ENCODE measurements around the gene PATE1.
A peak's percentile ranks its signal among the peaks of the same experiment; 100 is the strongest.
"Not testable (repeated sequence)": the region's sequence is repeated elsewhere in the genome, so short reads cannot be mapped to it uniquely, and the experiment has no call there.

PATE1 gene

GRCh38 chr11:125745979-125746378 lies at the start of gene PATE1:
PATE1 (plus strand) TSS chr11:125746279; CDS start chr11:125746305, 26 bp downstream.
- no peak for DNase-seq (ENCODE audit: low read depth)

DNA sequence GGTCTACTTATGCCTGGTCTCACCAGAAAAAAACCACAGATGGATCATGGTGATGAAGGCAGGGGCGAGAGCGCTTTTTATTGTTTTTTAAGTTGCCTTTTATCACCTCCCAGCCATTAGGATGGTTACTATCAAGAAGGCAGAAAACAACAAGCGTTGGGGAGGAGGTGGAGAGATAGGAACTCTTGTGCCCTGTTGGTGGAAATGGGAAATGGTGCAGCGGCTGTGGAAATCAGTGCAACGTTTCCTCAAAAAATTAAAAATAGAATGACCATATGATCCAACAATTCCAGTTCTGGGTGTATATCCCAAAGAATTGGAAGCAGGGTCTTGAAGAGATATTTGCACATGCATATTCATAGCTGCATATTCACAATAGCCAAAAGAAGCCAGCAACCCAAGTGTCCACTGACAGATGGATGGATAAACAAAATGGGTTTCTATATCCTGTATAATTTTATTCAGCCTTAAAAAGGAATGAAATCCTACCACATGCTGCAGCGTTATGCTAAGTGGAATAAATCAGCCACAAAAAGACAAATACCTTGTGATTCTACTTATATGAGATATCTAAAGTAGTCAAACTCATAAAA lies 45.0 kb upstream of the PATE1 start:
- no peak for DNase-seq (ENCODE audit: low read depth)

DNA sequence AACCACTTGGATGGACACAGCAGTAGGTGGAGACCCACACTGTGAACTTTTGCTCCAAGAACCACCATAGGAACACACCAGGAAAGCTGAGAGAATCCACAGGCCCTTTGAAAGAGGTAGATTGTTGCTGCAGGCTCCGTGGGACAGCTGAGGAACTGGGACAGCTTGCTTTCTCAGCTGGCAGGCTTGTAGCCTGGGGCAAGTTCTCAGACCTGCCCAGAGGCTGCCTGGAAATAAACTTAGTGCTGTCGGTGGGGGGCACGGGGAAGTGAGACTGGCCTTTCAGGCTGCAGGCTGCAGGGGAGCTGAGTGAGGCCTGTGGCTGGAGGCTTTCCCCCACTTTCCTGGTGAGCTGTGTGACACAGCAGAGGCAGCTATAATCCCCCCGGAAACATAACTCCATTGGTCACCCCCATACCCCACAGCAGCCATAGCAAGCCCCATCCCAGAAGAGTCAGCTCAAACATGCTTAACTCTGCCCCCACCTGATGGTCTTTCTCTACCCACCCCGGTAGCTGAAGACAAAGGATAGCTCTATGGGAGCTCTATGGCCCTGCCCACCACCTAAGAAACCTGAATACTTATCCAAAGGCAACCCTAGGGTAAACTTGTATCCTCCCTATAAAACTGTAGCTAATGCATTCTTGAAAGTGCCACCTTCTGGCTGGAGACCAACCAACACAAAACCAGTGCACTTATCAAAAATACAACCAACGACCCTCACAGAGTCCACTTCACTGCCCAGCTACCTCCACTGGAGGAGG lies 44.0 kb upstream of the PATE1 start:
- no peak for DNase-seq (ENCODE audit: low read depth)

GRCh38 chr11:125704686-125705085 lies 41.4 kb upstream of the PATE1 start:
- DNase-seq (ENCODE audit: low read depth): not testable (repeated sequence)

DNA sequence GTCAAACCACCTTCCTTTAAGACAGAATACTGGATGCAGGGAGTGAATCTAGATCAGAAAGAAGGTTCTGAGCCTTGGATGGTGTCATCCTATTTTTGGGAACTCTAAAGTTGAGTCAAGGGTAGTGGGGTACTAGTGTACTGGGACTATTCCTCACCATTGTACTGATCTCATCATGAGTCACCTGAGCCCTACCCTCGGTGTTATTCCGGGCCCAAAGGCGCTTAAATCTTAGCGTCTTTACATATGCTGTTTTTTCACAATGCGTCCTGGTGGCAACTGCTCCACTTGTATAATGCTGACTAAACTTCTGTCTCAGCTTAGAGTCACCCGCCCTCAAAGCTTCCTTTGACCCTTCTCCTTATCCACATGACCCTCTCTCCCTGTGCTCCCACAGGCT lies 25.3 kb upstream of the PATE1 start:
- no peak for DNase-seq (ENCODE audit: low read depth)

DNA sequence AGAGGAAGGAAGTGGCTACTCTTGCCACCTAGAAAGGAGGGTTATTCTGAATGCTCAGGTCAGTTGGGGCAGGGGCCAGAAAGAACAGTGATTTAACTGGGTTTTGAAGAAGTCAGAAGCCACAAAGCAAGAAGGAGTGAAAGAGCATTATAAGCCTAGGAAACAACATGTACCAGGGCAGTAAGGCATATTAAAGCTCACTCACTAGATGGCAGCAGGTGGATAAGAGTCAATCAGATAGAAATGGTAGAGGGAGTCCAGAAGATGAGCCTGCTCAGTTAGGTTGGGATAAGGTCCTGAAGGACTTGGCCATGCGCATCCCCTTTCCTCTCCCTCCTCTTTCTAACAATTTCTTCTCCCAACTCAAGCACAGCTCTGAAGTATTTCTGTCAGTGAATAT lies 22.0 kb upstream of the PATE1 start:
- DNase-seq (ENCODE audit: low read depth): no peak

- DNase-seq (ENCODE audit: low read depth): no peak
Observed at GRCh38 chr11:125728969-125729368, 17.1 kb upstream of the PATE1 start.

DNA sequence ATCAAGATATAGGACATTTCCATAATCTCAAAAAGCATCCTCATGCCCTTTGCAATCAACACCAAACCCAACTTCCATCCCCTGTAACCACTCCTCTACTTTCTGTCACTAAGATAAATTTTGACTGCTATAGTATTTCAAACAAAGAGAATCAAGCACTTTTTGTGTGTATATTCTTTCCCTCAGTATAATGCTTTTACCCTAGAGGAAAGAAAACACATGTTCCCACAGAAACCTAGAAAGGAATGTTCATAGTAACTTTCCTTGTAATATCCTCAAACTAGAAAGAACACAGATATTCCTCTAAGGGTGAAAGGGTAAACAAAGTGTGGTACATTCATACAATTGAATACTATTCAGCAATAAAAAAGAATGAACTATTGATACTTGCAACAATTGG lies 5.5 kb upstream of the PATE1 start:
- no peak for DNase-seq (ENCODE audit: low read depth)

DNA sequence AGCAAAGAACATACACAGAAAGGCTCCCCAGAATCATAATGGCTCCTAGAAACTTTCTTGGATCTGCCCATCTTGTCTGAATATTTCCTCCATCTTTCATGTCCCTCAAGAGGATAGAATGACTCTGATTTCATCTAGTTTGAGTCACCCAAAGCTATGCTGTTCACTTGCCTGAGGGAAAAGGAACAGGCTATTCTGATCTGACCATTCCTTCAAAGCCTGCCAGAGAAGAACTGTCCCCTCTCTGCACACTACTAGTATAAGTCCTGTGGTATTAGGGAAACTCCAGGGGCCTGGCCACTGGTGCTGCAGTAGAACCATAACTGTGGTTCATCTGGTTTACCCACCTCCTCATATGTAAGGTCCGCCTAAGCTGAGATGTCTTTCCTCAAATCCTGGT lies 2.4 kb upstream of the PATE1 start:
- no peak for DNase-seq (ENCODE audit: low read depth)

GRCh38 chr11:125750629-125751028 lies 4.5 kb downstream of the PATE1 start:
- no peak for DNase-seq (ENCODE audit: low read depth)

GRCh38 chr11:125756050-125756449 lies 10.0 kb downstream of the PATE1 start:
- no peak for DNase-seq (ENCODE audit: low read depth)

DNA sequence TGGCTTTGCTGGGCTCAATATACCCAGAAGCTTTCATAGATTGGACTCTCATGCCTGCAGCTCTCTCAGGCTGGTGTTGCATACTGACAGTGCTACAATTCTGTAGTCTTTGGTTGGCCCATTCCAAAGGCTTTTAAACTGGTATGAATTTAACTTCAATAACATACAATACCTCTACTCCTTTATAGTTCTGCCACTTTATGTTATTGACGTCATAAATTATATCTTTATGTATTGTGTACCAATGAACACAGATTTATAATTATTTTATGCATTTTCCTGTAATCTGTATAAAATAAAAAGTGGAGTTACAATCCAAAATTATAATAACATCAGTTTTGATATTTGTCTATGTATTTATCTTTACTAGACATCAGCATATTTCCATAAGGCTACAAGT lies 16.4 kb downstream of the PATE1 start:
- no peak for DNase-seq (ENCODE audit: low read depth)

GRCh38 chr11:125763483-125763882 lies 17.4 kb downstream of the PATE1 start:
- DNase-seq (ENCODE audit: low read depth): no peak

- DNase-seq (ENCODE audit: low read depth): no peak
Observed at GRCh38 chr11:125766251-125766650, 20.2 kb downstream of the PATE1 start.

GRCh38 chr11:125768336-125769046 lies 22.4 kb downstream of the PATE1 start:
- no peak for DNase-seq (ENCODE audit: low read depth)

- no peak for DNase-seq (ENCODE audit: low read depth)
Observed at GRCh38 chr11:125770583-125770982, 24.5 kb downstream of the PATE1 start.

DNA sequence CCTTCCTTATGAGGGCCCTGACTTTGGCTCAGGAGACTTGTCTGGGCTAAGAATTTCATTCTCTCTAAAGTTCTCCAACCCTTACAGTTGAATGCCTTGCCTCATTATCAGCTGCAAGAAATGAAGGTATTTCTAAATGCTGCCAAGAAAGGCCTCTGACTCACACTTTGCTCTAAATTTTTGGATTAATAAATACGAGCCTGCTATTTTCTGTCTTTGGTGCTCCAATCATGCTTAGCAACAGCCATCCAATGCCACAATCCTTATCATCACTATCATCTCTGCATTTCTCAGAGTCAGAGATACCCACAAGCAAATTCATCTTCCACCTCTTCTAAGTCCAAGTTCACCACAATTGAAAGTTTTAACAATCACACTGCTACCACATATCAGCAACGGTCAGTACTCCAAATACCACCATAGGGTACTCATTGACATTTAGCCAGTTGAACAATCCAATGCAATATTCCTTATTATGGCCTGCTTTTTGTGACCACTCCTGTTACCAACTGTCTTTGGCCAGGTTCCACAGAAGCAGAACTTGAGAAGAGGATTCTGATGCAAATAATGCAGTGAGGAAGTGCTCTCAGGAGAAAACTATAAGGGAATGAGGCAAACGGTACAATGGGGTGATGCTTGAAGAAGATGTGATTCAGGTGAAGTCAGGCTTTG lies 26.9 kb downstream of the PATE1 start:
- DNase-seq (ENCODE audit: low read depth): peak; percentile 6

GRCh38 chr11:125773516-125773915 lies 27.4 kb downstream of the PATE1 start:
- no peak for DNase-seq (ENCODE audit: low read depth)

GRCh38 chr11:125777309-125777708 lies 31.2 kb downstream of the PATE1 start:
- DNase-seq (ENCODE audit: low read depth): no peak

GRCh38 chr11:125778728-125779127 lies 32.6 kb downstream of the PATE1 start, which contains the start of gene PATE2:
PATE2 (minus strand) TSS chr11:125778828; CDS start chr11:125778773, 55 bp downstream.
- DNase-seq (ENCODE audit: low read depth): no peak

DNA sequence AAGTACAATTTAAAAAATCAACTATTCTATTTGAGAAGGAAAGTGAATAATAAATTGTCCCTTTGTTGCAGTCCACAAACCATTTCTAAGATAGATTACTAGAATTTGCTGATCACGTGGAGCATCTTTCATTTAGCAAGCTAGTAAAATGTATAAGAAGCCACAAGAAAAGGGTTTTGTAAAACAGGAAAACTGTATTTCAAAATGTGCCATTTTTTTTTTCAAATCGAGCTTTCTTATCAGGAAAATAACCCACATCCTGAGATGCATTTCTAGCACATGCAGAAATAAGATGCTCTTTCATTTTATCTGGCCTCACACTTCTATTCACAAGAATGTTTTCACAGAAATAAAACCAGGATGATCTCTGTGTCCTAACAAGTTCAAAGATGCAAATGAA lies 38.6 kb downstream of the PATE1 start:
- DNase-seq (ENCODE audit: low read depth): no peak

DNA sequence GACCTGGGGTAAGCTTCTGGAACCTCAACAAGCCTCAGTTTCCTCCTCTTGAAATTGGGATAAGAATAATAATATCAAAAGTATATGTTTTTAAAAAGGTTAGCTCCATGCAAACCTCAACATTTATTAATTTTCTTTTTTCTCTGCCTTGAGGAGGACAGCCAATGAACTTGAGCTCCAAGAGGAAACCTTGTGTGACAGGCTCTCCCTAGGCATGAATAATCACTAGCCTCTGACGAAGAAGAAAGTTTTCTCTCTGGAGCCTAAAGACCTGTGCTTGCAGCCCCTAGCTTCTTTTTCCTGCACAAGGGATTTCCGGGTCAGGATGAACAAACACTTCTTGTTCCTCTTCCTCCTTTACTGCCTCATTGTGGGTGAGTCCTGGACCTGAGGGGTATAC lies 41.7 kb downstream of the PATE1 start, which contains the start of gene PATE3:
Gene PATE3 (plus strand): TSS at position 301 of the 400 bp plus-strand sequence. CDS start 25 bp downstream, at position 326.
- DNase-seq (ENCODE audit: low read depth): no peak
